HG02678 (cell line): ENCODE data around the gene IL21R.

Source experiments
- ATAC-seq: cut with Tn5 transposase; IDR thresholded peaks from one replicate; pipeline ENCODE4 v1.9.1; 2021; ENCODE audit warnings: mild to moderate bottlenecking, moderate library complexity; ENCODE audit not compliant: unreplicated experiment

The IL21R gene

DNA sequence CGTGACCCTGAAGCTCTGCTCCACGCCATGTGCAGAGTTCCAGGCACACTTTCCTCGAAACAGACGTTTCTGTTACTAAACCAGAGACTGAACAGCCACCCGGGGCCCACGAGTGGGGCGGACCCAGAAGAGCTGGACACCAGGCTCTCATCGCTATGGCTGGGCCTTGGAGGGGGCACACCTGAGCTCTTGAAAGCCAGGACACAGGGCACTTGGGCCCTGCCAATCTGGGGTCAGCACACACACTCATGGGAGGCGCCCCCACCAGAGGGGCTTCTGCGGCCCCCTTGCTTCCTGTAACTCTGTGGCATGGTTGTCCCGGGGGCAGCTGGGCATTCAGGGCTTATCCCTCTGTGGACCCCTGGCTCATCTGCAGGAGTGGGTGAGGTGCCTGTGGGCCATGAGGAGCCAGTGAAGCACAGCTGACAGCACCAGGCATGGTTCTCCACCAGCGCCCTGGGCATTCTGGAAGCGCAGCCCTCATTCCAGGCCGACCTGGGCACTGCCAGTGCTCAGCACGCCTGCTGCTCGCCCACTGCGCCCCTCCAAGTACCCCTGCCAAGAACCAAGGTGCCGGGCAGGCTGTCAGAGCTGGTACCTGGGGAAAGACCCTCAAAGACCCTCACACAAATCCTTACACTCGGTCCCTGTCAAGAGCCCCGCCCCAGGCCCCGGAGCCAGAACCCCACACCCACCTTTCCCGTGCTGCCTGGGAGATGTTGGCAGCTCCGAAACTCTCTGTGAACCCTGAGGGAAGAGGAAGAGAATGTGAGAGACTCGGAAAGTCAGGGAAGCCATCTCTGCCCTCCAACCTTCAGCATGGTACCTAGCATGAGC lies 61.1 kb downstream of the IL21R start:
- ATAC-seq: no peak

DNA sequence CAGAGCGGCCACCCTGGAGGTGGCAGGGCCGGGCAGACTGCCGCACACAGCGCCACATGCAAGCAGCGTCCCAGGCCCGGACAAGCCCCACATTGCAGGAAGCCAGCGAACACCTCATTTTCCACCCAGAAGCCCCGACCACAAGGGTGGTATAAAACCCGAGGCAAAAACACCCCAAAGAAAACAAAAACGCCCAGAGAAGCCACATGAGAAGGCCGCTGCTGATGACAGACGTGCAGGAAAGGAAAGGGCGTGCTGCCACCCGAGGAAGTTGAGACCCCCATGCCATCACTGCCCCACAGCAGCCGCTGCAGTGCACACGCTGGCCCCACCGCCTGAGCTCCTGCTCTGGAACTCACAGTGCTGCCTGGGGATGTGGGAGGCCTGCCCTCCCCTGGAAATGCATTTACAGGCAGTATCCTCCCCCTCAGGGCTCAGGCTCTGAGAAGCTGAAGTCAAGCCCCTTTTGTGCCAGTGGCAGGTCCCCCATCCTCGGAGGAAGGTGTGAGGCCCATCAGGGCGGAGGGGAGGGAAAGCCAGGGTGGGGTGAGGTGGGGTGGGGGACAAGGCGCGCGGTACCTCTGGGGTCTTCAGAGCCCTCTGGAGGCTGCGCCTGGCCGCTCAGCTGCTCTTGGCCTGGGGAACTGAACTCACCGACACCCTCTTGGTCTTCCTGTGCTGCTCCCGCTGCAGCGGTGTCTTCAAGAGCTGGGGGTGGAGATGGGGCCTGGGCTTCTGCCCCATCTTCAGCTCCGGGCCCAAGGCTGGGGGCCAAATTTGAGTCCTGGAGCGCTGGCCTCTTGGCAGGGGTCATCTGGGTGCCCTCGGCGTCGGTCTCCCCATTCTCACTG lies 62.0 kb downstream of the IL21R start:
- no peak for ATAC-seq

DNA sequence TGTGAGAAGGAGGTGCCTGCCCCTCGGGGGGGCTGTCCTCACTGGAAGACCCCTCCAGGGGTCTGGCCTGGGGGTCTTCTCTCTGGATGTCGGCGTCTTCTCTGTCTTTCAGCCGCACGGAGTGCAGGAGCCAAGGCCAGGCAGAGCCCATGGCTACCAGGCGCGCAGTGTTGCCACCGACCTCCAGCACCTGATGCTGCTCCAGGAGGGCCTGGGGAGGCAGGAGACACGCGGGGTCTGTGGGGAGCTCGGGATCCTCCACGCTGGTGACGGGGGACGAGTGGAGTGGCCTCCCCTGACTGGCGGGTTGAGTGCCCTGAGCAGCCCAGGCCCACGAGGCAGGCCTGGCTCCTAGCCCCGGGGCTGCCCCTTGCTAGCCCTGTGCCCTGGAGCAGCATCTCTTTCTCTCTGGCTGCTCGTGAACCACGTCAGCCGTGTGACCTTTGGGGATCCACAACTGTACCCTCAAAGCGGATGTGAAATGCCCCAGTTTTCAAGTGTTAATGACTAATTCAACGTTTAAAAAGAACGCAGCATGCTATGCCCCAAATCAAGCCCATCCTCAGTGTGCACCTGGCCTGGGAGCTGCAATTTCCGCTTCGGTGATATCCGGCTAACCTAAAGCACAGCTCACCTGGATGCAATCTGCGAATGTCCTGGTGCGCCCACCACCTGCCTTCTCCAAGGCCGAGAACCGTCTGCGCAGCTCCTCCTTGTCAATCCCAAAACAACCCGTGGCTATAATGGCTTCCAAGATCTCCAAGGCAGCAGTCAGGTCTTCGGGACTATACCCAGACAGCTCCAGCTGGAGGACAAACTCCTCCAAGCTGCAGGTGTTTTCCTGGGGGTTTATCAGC lies 62.9 kb downstream of the IL21R start:
- ATAC-seq: no peak

GRCh38 chr16:27465483-27465879 lies 63.5 kb downstream of the IL21R start:
- ATAC-seq: no peak

DNA sequence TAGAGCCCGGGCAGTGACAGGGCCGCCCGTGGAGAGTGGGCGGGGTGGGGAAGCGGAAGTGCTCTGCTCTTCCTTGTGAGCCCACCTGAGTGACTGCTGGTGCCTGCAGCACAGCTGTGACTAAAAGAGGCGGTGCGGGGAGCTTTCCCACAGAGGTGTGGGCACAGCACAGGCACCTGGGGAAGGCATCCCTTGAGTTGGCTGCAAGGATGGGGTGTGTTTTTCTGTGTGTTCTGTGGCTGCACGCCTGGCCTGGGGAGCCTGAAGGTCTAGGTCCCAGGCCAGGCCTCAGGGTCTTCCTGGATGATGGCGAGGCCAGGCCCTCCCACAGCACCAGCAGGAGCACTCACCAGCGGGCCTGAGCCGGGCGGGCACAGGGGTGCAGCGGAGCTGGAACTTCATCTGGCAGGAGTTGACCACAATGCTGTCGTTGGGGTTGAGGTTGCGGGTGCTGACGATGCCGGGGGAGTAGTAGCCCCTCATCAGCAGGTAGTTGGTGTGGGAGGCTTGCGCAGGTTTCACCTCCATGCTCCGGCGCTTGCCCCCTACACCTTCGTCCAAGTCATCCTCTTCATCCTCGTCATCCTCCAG lies 67.1 kb downstream of the IL21R start:
- ATAC-seq: no peak

DNA sequence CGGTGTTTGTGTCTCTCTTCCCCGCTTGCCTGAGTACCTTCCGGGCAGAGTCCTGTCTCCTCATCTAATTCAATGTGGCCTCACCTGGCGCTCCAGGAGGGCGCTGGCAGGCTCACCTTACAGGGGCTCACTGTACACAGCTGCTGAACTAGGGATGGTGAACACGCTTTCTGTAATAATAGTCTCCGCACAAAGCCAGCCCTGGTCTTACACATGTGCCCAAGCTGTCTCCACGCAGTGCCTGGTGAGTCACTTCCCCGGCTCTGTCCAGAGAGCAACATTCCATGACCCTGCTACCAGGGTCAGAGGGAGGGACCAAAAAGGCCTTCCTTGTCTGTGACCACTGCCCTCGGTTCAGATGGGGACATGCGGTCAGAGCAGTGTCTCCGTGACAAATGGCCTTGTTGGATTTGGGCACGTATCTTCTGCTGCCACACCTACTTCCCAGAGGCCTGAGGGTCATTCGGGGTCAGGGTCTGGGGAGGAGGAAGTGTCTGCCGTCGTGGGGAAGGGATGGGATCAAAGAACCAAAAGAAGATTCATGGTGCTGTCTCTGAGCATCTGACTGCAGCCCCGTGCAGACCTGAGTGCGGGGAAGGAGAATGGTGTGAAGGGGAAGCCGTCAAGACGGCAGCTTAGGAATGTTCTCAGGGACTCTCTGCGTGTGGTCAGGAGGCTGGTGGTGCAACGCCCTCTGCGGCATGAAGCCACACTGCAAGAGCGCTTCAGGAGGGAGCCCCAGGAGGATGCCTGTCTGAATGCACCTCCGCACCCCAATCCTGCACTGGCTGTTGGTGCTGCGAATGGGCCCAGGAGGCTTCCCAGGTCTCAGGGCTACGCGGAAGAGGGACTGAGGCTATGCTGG lies 68.8 kb downstream of the IL21R start:
- ATAC-seq: no peak

- no peak for ATAC-seq
Measured at GRCh38 chr16:27471661-27472060, 69.7 kb downstream of the IL21R start.

DNA sequence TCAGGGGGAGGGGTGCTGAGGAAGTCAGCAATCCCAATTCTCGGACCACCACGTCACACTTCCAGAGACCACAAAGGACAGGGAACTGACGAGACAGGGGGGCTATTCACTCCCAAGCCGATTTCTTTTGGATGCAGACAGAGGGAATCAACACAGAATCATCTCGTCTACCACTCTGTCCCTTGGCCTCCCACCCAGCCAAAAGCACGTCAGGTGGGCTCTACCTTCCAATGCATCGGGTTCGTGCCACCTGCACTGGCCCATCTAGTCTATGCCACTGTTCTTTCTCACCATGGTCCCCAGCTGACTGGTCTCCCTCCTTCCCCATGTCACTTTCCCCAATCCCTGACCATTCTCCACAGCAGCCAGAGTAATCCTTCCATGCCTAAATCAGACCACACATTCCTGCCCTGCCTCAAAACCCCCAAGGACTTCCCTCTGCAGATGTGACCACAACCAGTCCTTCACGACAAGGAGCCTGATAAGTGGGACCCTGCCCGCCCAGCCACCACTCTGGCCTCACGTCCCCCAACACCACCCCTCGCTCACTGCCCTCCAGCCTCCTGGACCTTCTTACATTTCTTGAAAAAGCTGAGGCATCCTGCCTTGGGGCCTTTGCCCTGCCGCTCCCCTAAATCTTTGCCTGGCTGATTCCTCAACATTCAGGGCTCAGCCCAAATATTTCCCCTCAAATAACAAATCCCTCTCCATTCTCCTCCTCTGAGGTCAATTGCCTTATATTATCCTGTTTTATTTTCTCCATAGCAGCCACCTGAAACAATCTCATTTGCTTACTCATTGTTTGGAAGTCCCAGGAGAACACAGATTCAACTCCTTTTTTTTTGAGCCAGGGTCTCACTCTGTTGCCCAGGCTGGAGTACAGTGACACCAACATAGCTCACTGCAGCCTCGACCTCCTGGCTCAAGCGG lies 70.4 kb downstream of the IL21R start:
- no peak for ATAC-seq

GRCh38 chr16:27473101-27473900 lies 71.3 kb downstream of the IL21R start:
- no peak for ATAC-seq

GRCh38 chr16:27474041-27474440 lies 72.1 kb downstream of the IL21R start:
- ATAC-seq: no peak

- ATAC-seq: no peak
Measured at GRCh38 chr16:27474921-27475320, 72.9 kb downstream of the IL21R start.

DNA sequence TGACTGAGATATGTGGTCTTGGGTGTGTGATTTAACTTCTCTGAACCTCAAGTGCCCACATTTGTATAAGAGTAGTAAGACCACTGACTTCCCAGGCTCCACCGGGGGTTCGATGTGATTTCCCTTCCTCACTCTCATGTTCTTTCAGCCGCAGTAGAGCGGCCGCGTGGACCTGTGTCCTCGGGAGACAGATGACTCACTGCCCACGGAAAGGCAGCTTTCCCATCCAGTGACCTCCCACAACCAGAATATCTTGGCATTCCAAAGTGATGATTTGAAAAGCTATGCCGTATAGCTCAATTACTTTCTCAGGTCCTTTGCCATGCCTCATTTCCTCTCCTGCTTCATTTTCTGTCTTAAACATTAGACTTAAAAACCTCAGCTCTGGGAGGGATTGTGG lies 73.6 kb downstream of the IL21R start:
- no peak for ATAC-seq

- no peak for ATAC-seq
Measured at GRCh38 chr16:27476240-27476639, 74.3 kb downstream of the IL21R start.

DNA sequence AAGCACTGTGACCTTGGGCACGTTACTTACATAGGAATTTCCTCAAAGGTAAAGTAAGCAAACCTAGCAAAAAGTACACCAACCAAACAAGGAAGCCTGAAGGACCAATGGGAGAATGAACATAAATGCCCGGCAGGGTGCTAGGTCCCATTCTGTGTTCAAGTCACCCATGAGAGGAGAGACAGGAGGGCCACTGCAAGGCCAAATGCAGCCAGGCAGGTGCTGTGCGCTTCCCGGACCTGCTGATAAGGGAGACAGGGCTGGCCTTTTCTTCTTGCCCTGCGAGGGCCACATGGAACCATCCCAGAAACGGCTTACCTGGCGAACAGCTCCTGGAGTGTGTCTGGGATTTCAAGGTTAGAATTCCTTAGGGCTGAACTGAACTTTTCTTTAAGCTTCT lies 78.8 kb downstream of the IL21R start:
- ATAC-seq: no peak

- no peak for ATAC-seq
Measured at GRCh38 chr16:27481282-27481934, 79.4 kb downstream of the IL21R start.

- no peak for ATAC-seq
Measured at GRCh38 chr16:27482397-27483087, 80.6 kb downstream of the IL21R start.

DNA sequence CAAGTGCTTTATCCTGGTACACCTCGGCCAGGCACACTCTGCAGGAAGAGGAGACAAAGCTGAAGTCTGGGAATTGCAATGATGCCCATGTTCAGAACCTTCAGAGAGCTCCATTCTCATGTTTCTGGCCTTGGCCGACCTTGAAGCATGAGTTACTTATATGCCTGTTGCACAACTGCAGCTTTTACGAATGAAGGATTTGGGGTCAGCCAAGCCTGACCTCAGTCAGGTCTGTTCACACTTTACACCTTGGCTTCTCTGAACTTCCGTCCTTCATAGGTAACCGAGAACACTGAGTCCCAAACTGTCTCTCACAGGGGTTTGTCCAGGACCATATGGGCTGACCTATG lies 81.1 kb downstream of the IL21R start:
- no peak for ATAC-seq
